ENCODE measurements around the gene ARHGAP26. TPM values are rescaled to one million over a fixed set of nuclear protein-coding genes. Genes with fewer than 3 reads are reported as not detected.

Gene ARHGAP26
- total RNA-seq, 1 donor from 2014 or later, result 10.6 TPM

DNA sequence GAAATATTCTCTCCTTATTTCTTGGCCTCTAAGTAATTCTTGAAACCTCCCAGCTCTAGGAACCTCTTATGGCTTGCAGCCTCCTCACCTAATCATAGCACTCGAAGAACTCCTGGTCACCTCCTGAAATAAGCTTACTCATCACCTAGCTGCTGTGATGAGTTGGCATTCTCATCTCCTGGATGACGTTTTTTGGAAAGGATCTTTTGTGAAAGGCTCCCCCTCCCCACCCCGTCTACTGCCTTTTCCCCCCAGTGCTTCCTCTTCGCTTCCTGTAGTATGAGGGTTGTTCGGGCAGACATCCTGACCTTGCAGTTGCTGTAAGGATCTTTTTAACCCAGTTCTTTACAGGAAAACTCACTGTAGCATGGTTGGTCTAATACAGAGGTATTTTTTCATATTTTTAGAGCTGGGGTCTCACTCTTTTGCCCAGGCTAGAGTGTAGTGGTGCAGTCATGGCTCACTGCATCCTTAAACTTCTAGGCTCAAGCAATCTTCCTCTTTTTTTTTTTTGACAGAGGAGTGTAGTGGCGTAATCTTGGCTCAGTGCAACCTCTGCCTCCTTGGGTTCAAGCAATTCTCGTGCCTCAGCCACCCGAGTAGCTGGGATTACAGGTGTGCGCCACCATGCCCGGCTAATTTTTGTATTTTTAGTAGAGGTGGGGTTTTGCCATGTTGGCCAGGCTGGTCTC lies 41.8 kb downstream of the ARHGAP26 start:
- no peak for DNase-seq

DNA sequence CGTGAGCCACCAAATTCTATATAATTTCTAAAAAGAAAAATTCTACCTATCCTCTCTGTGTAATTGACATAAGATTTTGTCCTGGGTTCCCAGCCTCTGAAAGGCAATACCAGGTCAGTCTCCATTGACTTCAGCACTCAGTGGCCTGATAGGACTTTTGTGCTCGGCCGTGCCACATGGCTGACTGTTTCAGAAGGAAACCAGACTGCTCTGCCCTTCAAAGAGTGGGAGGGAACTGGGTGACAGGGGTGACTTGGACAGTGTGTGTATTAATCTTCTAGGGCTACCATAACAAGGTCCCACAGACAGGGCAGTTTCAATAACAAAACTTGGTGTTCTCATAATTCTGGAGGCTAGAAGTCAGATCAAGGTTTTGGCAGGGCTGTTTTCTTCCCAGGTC lies 43.0 kb downstream of the ARHGAP26 start:
- DNase-seq, result no peak

DNA sequence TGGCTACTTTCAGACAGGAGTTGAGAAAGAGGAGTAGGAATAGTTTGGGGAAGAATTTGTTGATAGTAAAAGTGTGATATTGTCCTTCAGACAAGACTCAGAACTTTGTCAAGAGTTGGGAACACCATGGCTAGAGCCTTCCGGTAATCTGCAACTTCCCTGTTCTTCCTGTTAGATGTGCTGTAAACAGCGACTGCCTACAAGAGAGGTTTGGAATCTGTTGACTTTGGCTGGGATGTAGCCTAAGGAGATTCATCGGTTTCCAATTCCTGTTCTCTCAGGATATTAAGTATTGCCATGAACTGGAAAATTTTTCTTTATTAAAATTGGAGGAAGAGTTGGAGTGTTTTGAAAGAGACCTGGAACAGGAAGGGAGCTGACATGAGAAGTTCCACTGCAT lies 43.9 kb downstream of the ARHGAP26 start:
- DNase-seq, result no peak

DNA sequence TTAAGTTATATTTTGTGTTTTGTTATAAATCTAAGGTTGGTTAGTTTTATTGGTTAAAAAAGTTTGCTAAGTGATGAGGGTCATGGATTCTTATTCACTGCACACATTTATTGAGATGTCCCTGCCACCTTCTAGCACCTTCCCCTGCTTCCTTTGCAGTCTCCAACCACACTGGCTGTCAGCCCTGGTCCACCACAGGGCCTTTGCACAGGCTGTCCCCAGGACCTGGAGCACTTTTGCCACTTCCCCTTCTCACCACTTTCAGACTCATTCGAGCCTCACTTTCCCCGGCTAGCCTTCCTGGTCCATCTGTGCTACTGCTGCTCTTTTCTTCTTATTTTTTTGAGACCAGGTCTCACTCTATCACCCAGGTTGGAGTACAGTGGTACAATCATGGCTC lies 45.3 kb downstream of the ARHGAP26 start:
- DNase-seq, result no peak

DNA sequence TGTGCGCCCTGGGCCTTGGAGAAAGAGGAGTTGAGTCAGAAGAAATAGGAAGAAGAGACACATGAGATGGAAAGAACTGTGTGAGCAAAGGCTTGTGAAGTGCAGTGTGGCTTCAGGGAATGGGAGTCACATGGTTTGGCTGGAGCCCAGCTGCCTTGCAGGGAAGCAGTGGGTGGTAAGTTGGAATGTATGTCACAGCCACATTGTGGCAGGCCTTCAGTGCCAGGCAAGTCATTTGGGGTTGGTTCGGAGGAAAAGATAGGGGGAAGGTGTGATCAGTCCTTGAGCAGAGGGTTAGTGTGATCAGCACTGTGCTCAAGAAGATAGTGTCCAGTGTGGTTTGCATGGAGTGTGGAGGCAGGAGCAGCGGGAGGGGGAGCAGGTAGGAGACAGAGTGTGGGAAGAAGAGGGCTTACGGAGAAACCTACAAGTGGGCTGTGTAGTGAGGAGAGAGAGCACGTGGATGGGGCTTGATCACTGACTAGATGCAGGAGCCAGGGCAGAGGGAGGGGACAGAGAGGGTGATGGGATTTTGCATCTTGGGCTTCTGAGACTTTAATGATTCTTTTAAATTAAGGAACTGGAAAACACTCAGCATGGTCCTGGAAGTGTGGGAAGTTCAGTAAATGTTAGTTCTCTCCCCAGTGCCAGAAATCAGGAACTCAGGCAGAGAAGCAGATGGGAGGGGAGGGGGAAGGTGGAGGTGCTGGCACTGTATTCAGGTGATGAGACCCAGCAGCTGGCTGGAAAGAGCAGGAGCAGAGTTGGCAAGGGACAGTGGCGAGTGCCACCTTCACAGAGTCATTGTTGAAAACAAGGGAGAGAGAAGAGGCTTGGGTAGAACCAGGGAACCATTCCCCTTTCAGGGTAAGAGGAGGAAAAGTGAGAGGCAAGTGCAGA lies 46.6 kb downstream of the ARHGAP26 start:
- DNase-seq, result peak; percentile 58

DNA sequence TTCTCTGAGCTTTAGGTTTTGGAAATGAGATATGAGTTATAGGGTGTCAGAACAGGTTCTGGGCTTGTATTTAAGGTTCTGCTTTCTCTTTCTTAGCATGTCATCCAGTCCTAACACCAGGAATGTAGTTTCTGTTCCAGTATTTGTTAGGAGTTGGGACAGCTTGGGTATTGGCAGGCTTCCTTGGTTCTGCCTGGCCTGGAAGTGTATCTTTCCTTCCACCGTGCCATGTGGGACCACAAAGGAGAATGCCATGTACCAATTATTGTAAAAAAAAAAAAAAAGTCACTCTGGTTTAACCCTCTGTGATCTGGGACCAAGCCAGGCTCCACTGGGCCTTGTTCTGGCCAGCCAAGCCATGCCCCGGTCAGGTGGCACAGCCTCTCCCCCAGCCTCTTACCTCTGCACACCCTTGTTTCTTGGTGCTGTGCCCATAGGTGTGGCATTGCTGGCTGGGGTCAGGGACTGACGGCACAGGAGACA lies 47.8 kb downstream of the ARHGAP26 start:
- DNase-seq, result no peak

DNA sequence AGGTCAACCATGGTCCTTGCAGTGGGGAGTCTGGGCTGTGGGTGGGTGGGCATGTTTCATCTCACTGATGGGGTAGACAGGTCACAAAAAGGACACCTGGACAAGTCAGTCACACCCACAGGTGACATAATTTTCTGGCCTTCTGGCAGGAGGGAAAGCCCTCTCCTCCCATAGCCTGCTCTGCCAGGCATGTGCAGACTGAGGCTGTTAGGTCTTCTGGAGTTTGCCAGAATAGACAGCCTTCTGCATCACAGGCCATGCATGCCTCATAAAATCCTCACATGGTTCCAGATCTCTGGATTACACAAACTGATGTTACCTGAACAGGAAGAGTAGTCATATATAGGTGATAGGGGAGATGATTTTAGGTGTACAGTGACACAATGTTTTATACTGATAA lies 49.1 kb downstream of the ARHGAP26 start:
- DNase-seq, result no peak

DNA sequence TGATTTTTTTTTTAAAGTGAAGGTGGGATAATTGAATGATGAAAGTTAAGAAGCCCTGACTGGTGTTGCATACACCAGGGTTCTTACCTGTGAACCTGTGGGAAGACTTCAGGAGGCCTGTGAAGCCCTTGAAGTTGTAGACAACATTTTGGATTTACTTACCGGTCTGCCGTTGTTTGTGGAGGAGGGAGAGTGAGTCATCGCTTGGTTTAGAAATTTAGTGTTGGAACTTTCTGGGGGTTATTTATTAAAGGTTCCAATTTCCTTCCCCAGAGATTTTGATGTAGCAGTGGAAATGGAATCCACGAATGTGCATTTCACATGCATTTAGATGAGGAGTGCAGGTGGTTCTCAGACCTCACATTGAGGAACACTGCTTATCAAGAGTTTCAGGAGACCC lies 49.6 kb downstream of the ARHGAP26 start:
- DNase-seq, result no peak

DNA sequence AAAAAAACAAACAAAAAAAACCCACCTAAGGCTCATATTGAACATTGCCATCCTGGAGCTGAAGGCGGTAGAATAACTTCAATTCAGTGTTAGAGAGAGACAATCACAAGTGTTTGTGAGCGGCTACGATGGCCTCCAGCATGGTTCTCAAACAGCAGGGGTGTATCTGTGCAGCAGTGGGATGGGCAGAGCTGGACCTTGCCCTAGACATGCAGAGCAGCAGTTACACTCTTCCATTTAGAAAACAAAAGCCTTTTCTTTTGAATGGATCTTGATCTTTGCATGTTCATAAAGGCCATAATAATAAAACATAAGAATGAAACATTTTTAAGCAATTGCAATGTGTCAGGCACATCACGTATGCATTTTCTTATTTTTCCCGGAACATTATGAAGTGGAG lies 50.3 kb downstream of the ARHGAP26 start:
- DNase-seq, result no peak

DNA sequence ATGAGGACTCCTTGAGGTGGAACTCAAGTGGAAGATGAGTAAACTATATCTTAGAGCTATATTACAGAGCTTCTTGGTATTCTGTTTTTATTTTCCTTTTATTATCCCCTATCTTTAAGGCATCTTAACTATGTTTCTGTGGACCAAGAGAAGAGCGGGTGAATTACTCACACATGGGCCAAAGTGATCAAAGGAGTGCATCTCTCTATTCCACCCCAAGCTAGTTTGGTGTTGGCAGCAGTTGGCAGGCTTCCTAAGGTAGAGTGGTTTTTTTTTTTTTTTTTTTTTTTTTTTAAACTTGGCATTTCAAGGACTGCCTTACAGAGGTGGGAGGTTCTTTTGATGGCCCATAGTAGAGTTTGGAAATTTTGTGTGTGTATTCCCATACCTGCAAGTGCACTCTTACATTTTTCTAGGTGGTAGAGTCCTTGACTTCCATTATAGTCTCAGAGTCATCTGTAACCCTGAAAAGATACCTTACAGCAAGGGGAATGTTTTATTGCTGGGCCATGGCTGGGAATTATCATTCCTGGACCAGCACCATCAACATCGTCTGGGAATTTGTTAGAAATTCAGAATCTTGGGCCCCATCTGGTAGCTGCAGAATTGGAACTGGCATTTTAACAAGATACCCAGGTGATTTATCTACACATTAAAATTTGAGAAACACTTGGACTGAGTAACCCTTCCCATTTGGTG lies 51.0 kb downstream of the ARHGAP26 start:
- DNase-seq, result no peak

DNA sequence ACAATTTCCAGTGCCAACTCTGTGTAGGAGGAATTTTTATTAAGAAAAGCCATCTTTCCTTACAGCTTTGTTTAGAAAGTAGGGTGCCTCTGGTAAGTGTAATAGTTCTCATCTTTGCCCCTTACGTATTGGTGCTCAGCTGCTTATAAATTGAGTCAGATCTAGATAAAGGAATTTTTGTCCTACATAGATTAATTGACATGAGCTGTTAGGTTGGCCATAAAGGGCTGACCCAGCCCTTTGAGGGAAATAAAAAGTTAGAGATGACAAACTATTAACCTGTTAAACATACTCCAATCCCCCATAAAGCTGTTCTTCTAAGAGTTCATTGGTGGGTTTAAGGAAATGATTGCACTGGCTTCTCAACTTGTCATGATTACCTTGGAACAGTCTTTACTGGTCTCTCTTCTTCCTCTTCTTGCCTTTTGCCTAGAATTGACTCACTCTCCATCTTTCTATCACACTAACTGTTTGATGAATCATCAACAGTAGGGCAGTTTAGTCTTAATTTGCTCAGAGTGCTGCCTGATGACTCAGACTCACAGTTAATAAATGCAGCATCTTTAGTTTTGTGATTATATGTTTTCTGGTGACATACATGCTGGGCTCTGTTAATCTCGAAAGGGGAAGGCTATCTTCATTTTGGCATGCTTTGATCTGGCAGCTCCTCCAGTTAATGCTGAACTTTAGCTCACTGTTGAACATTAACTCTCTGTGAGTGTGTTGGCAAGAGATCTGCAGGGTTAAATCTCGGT lies 51.7 kb downstream of the ARHGAP26 start:
- no peak for DNase-seq

DNA sequence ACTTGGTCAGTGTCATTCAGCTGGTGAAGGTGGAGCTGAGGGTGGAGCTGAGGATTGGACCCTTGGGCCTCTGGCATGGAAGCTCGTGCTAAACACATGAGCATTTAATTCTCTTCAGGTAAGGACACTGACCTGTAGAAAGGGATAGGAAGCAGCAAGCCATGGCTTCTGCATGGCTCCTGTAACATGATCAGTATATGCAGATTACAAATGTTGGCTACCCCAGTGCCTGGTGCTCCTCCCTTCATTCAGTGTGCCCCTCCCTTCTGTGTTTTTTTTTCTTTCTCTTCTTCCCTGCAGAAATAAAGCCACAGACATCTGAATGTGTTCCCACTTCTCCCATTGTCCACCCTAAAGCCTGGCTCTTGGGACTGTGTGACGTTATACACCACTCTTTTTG lies 52.9 kb downstream of the ARHGAP26 start:
- DNase-seq, result no peak

DNA sequence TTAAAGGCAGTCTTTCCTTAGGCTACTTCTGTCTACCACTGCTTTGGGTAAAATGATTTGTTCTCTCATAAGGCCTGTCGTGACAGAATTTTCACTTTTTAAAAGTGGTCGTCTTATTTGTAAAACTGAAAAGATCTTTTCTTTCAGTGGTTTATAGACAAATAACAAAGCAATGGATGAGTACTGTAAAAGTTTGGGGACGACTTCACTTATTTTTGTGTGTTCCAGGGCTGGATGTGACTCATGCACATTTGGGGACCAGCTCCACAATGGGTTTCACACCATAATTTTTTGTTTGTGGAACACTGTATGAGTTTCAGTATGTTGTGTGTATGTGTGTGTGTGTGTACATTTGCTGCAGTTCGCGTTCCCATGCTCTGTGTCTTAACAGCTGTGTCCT lies 53.6 kb downstream of the ARHGAP26 start:
- no peak for DNase-seq

DNA sequence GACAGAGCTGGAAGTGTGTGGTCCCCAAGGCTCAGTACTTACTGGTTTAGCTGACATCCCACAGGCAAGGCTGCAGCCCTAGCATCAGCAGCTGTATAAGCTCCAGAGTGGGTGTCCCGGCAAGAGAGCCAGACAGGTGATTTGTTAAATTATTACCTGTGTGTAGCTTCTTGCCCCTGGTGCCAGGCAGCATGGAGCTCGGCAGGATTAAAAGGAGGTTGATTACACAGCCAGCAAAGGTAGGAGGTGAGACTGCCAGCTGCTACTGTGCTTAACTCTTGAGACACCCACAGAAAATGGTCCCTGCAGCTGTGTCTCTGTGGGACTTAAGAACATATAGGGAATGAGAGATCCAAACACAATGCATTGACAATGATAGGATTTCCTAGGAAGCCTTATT lies 54.2 kb downstream of the ARHGAP26 start:
- no peak for DNase-seq

DNA sequence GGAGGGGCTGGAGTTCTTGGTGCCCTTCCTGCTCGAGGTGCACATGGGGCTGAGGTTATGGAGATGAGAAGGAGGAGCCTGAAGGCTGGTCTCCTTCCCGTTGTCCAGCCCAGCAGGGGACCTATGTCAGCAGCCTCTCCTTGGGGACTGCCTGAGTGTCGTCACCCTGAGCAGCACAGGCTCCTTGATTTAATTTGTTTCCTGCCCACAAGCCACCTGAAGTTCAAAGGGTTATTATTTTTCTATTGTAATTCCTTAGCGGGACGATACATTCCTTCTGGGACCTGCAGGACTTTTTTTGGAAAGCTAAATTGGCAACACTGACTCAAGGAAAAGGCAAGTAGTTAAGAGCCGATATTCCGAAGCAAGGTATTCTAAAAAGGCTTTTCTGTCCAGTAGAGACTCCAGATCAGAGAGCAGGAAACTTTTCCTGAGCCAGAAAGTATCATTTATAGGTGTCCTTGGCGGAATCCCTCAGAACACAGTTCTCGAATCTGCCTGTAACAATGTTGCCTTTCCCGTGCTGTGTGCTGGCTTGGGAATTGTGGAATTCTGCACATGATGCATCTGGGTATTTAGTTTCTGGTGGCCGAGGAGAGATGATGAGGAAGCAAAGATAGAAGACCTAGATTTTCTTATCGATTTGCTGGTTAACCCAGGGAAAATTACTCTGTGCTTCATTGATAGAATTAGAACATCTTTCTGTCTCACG lies 55.4 kb downstream of the ARHGAP26 start:
- DNase-seq, result no peak

DNA sequence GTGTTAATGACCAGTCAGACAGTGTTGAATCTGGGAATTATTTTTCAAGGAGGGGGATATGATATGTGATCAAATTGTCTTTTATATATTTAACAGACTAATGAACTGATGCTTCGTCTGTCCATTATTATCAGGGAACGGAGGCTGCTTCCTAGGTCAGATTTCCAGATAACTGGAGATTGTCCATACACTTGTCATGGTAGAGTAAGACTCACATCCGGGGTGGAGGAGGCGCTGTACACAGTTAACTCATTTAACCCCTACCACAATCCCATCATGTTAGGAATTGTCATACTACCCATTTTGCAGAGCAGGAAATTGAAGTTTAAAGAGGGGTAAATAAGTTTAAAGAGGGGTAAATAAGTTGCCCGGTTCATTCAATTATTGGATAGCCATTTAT lies 55.9 kb downstream of the ARHGAP26 start:
- DNase-seq, result no peak

DNA sequence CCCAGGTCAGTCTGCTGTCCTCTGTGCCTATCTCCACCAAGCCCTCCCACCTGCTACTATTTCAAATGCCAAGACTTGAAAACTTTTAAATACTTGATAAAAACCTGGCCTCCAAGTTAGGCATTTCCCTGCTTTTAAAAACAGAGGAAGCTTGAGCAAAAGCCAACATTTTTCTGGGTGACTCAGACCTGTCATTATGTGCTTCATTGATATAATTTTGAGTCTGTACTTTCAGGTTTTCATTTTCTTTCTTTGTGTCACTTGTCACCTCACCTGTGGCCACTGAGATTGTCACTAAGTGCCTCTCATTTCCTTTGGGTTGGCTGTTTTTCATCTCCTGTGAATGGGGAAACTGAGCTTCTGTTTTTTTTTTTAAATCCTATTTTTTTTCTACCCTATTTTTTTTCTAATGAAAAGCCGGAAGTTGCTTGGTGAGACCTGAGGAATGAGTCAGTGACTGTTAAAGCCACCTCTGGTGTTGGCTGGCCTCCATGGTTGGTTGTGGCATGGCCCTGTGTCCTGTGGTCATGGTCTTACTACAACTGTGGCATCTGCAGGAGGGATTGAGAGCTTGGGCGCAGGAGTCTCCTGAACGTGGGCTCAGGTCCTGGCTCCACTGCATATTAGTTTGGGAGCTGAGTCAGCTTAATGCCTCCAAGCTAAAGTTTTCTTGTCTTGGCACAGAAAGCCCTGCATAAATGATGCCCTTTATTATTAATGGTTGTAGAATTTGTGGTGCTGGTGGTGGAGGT lies 56.7 kb downstream of the ARHGAP26 start:
- DNase-seq, result no peak

DNA sequence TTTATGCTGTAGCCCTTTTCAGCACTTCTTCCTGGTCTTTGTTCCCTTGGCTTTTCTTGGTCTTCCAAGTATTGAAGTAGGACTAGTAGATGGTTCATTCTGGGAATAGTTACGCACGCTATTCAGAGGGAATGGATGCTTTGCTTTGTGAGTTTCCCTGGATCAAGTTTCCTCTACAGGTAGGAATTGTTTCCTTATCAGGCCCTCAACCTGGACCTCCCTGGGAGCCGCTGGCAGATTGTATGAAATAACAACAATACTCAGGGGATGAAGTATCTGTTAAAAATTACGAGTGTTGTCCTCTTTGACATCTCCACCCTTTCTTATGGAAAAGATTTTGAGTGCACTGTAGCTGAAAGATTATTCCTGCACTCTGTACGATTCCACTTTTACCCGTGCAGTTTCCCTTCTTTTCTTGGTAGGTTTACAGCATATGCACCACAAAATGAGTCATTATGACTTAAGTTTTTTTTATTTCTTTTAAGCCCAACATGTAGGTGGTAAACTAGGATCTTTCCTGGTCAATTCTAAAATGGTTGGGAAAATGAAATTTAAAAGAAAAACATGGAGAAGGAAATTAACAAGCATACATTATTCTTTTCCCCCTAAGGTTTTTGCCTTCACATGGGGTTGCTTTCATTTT lies 57.9 kb downstream of the ARHGAP26 start:
- DNase-seq, result no peak

DNA sequence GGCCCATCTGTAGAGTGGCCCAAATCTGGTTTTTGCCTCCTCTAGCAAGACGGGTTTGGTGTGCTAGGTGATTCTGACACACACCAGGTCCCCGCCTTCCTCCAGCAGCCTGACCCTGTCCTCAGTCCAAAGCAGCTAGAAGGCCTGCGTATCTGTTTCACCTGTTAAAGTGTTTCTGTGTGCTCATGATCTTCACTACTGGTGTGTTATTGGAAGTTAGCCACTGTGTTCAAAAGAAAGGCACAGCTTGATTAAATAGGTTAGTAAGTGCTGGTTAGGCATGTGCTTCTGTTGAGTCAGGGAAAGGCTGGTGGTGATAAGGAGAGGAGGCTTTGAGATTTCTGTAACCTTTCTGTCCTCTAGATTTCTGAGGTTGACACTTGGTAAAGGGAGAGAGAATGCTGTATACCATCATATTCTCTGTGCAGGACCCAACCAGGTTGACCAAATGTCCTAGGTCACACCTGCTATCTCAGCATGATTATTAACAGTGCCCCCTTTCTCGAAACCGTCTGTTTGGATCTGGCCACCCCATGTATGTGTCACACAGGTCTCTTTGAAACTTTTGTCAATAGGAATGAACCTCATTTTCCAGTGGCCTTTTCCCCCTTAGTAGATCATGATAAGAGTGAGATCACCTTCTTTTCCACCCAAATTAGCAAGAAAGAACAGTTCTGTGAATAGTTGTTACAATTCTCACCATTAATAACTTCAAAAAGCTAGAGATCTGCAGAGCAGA lies 58.8 kb downstream of the ARHGAP26 start:
- DNase-seq, result no peak

DNA sequence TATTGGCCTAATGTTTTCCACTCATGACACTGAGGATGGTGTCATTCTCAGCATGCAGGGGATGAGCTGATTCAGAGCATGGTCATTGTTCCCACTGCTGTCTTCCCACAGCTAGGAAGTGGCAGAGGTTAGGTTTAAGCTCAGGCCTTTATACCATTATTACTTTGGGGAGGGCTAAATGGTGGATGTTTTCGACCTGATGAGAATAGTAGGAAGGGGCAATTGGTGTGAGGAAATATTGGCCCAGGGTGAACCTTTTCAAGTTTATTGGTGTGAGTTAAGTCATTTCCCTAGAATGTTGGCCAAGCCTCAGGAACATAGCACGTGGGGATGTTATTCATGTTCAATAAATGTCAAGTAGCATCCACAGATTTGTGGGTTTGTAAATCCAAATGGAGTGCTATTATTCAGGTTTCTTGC lies 59.6 kb downstream of the ARHGAP26 start:
- no peak for DNase-seq
